GM18951 (cell line): ENCODE data around the gene NUDCD2.
A peak's percentile ranks its signal among the peaks of the same experiment; 100 is the strongest.

ENCODE experiments used
- POLR2A ChIP-seq: IDR thresholded peaks from 4 replicates; pipeline ENCODE4 v1.6.1; 2011; ENCODE audit warnings: mild to moderate bottlenecking; ENCODE audit not compliant: insufficient read length, insufficient read depth; ENCODE audit errors: extremely low read depth
- in situ Hi-C: fragments of 300-500 bp; cut with MboI; formaldehyde crosslinking; loops from one replicate; pipeline ENCODE4 v1.12.0; 2022; ENCODE audit warnings: low sequenced_read_pairs, mixed read lengths, inconsistent platforms; ENCODE audit not compliant: unreplicated experiment

The NUDCD2 gene, protein sequence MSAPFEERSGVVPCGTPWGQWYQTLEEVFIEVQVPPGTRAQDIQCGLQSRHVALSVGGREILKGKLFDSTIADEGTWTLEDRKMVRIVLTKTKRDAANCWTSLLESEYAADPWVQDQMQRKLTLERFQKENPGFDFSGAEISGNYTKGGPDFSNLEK

DNA sequence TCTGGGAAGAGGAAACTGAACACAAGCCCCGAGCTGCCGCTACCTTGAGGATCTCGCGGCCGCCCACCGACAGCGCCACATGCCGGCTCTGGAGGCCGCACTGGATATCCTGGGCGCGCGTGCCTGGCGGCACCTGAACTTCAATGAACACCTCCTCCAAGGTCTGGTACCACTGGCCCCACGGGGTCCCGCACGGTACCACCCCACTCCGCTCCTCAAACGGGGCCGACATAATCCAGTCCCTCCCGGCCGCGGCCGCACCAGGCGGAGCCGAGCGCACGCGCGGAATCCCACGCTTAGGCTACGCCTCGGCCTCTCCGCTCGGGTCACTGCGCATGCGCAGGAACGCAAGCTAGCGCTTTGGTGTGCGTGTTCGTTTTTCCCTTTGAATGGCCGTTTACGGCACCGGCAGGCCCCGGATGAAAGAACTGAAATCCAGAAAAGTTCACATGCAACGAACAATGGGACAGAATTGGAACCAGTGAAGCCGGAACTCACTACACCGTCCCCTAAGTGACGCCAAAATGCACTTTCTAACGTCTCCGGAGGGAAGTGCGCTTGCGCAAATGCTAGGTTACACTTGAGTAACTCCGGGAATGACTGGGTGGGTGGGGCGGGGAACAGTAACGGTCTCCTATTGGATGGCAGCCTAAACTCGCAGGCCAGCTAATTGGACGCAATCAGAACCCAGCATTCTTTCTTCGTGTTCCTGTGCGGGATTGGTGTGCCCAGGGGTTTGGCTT, at the start of gene NUDCD2:
TSS of gene NUDCD2 (minus strand) at position 284 of the 743 bp plus-strand sequence. CDS start at position 232, 52 bp downstream.
- TF ChIP-seq POLR2A, result peak; percentile 98
- in situ Hi-C loops, result no loop called here

DNA sequence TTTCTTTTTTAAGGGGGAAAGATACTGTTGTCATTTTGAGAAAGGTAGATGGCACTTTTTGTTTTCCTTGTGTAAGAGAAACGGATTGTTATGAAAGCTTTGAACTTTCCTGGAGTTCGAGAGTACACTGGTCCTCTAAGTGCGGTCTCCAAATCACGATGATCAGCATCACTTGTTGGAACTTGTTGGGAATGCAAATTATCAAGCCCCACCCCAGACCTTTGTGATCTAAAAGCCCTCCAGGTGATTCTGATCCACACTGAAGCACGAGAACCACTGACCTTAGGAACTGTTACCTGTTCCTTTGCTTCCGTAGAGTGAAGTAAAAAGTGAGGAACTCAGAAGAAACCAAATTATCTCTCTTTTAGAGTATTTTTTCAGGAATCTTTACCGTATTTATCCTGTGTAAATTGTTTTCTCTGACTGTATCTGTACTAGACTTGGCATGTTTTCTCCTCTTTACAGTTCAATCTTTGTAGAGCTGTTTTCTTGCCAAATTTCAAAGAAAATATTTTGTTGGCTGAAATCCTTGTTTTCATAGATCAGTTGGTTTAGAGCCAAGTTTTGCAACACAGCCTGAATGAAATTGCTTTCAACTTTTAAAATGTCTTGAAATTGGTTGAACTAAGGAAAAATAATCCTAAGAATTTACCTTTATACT, 49.5 kb upstream of the NUDCD2 start:
- in situ Hi-C loops, result no loop called here
- no peak for TF ChIP-seq POLR2A

DNA sequence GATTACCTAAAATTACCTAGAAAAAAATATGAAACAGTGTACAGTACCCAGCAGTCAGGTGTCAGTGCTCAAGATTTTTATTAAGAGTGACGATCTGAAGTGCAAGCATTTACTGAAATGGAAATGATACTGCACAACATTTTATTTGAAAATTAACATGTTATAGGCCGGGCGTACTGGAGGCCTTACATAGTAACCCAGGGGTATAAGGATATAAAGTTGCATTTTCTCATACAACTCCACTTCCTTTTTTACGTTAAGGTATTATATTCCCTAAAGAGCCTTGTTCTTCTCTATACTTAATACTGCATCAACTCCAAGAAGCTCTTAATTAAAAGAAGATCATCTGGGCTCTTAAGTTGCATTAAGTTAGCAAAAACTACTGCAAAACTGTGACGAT, 48.9 kb upstream of the NUDCD2 start:
- in situ Hi-C loops, result no loop called here
- no peak for TF ChIP-seq POLR2A

DNA sequence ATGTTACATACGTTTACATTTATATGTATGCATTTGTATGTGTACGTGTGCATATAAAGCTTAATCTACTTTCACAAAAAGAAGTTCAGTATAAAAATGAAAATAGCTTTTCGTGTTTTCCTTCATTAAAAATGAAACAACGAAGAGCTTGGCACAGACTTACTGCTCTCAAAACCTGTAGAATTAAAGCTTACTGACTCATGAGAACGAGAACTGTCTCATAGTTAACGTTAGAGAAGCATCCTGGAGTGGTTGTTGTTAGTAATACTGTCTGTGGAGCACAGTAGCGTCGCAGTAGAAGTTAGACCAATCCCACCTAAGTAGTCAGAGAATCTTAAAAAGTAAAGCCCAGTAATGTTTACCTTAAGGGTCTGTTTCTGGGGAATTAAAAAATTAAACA, 46.8 kb upstream of the NUDCD2 start:
- no peak for TF ChIP-seq POLR2A
- in situ Hi-C loops, result no loop called here

DNA sequence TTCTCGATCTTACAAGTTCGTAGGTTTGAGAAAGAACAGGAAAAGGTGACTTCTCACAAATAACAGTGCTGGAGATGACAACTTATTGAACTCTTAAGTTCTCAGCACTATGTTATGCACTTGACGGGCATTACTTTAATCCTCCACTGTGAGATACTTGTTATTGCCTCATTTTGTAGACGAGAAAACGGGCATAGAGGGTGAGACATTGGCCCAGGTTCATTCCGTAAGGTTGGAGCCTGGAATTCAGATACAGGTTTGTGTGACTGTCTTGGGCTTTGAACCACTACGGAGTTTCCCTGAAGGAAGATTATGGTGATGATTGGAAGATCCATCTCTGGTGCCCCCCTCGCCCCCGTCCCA, 46.2 kb upstream of the NUDCD2 start:
- in situ Hi-C loops, result no loop called here
- TF ChIP-seq POLR2A, result no peak

DNA sequence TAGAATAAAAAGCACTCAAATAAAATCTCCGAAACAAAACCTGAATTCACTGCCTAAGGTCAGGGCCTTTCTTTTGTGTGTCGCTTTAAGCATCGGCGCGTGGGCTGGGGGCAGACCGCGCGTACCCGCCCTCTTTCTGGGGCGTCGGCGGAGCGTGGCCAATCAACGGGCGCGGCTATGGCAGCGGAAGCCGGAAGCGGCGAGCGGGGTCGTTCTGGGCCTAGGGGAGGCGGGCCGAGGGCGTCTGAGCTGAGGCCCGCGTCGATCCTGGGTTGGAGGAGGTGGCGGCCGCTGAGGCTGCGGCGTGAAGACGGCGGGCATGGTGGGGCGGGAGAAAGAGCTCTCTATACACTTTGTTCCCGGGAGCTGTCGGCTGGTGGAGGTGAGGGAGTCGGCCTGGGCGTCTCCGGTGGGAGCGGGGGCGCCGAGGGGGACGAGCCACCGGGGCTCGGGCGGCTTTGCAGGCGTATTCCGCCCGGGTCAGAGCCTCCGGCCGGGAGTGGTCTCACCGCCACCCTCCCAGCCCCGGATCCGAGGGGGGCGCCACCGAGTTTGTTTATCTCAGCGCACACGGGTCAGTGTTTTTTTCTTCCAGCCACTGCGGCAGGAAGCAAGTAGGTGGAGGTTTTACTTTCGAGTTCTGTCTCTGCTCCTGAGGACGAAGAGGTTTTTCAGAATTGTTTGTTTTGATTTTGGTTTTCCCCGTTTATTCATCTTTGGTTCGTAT, 45.6 kb upstream of the NUDCD2 start, which contains the start of gene MAT2B:
TSS of gene MAT2B (plus strand) at position 252 of the 727 bp plus-strand sequence. CDS start at position 320, 68 bp downstream.
- TF ChIP-seq POLR2A, result peak; percentile 89
- in situ Hi-C loops, result no loop called here

DNA sequence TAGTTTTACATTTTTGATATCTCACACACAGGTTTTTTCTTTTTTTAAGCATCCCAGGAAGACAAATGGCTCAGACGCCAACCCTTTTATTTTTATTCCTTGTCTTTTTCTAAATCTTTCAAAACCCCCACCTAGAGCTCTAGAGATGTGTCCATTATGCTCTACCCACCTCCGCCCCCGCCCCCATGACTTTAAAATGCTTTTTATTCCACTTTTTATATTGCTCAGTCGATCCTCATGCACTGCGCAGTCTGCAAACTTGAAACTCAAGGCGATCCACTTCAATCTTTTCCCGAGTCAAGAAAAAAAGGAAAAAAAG, 45.1 kb upstream of the NUDCD2 start:
- TF ChIP-seq POLR2A, result no peak

DNA sequence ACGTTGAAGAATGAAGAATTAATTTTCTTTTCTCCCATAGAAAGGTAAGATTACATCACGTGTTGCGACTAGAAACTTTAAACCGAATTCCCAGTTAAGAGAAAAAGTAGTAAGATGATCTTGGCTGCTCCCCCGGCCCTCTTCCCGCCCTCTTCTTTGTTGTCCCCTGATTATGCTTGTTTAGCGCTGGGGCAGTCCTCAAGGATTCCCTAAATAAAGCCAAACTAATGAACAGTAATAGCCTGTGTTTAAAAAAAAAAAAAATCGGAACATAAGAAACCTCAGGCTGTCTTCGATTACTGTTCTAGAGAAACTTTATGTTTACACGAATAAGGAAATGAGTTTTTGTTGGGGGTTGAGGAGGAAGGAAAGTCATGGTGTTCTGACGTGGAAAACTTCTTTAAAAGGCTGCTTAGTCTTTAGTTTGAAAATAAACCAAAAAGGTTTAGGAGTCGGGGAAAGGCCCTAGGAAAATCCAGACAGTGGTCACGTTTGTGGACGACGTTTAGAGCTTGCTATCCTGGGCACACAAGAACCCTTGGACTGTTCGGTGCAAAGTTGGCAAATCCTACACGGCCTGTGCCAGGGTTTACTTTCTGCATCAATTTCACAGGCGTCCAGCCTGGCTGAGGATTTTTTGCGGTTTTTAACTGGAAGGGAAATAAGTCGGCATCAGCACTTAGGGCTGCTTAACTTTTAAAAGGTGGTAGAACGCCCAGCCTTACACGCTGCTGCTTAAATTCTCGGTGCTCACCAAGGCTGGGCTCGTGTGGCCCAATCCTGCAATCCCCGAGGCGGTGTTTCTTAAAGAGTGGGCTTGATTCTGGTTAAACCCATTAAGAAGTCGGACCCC, 44.4 kb upstream of the NUDCD2 start:
- TF ChIP-seq POLR2A, result peak; percentile 21
- in situ Hi-C loops, result no loop called here

More for the DNA sequence above, 45.1 kb upstream of the NUDCD2 start:
- in situ Hi-C loops, result no loop called here

DNA sequence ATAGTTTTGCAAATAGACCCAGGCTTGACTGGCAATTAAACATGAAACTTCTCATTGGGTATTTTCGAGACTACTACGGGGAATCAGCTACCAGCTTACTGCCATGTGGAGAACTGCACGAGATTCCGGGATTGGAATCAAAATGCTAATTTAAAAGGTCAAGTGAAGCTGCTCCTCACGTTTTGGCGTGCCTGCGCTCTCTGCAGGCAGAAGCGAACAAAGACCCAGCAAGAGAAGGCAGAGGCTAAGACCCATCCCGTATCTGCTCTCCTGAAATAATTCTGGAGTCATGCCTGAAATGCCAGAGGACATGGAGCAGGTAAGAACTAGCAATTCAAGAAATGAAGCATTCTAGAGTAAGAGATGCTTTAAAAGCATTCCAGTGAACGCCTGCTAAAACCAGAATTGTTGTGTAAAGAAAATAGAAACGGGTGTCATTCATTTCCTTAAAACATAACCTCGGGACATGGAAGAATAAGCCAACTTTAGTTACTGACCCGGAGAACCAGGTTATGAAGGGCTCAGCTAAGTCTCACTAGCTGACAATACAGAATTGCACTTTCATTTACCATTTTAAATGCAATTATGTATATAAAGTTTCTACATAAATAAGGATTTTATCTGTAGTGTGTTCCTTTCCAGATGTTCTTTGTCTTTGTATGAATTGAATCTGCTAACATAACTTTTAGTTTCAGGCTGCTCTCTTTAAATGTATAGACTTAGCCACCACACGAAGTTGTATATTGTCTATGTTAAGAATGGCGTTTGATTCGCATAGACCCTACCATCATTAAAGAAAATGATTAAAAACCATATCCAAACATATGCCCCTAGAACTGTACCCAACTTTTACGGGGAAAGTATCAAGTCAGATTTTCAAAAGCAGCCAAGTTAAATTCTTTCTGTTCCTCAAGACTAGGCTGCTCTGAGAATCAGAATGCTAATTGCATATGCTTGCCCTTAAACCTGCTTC, 43.5 kb upstream of the NUDCD2 start:
- in situ Hi-C loops, result no loop called here

DNA sequence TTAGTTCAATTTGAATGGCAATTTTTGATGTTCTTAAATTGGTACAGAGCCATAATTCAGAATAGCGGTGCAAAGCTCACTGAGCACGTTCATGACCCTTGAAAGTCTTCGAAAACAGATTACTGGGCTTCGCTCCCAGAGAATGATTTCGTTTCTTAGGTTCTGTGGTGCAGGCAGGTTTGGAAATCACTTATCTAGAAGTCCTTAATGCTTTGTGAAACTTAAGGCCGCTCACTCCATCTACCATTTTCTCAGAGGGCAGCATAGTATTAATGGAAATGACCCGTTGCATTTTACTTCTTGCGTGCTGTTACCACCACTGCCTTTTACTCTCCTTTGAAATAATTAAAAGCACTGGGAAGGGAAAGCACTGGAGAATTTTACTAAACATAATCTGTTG, 42.6 kb upstream of the NUDCD2 start:
- TF ChIP-seq POLR2A, result no peak
- in situ Hi-C loops, result no loop called here

More for the DNA sequence above, 43.5 kb upstream of the NUDCD2 start:
- peak; percentile 37 for TF ChIP-seq POLR2A

DNA sequence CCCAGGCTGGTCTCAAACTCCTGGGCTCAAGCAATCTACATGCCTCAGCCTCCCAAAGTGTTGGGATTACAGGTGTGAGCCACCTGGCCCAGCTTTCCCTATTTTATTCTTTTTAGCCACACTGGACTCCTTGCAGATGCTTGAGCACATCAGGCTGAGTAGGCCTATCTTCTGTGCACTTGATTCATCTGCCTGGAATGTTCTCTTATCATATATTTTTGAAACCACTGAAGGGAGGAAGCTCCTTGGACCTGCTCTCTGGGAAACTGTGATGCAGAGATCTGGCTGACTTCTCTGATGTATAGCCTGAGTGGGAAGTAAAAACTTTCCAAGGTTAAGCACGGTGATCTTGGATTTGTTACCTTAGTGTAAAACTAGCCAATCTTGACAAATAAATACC, 39.0 kb upstream of the NUDCD2 start:
- TF ChIP-seq POLR2A, result no peak
- in situ Hi-C loops, result no loop called here
